Measurements from ENCODE around the gene CARHSP1.
"Not testable (repeated sequence)": the region's sequence is repeated elsewhere in the genome, so short reads cannot be mapped to it uniquely, and the experiment has no call there.

The CARHSP1 gene

GRCh38 chr16:8882725-8883377 is 14.0 kb upstream of the CARHSP1 start:
- CTCF ChIA-PET: interaction anchor here (3.0 to 14.8 kb wide), 5 partner anchors 8 to 313 kb away, joined by 15 to 165 read pairs (median 55); partner anchors contain the start of gene CARHSP1
- TF ChIP-seq CTCF (IDR thresholded peaks at IDR 0.05; ENCODE audit: control extremely low read depth, extremely low read depth, low read depth, missing control alignments): no peak
- DNase-seq (ENCODE audit: extremely low spot score): no peak
- POLR2A ChIA-PET: no interaction called here

- POLR2A ChIA-PET: no interaction called here
- no peak for TF ChIP-seq CTCF (IDR thresholded peaks at IDR 0.05; ENCODE audit: control extremely low read depth, extremely low read depth, low read depth, missing control alignments)
- CTCF ChIA-PET: interaction anchor here (0.9 to 14.8 kb wide), 6 partner anchors 8 to 312 kb away, joined by 3 to 165 read pairs (median 44); partner anchors contain the start of gene CARHSP1
- DNase-seq (ENCODE audit: extremely low spot score): no peak
Observed at GRCh38 chr16:8882041-8882617, 13.3 kb upstream of the CARHSP1 start, which contains the start of gene LITAFD. Gene LITAFD (plus strand): TSS chr16:8882351. CDS start chr16:8884356, 2,005 bp downstream.

- ChIA-PET CTCF (interaction anchor here (0.8 to 14.8 kb wide), 39 partner anchors 9 to 311 kb away, joined by 3 to 165 read pairs (median 5); partner anchors contain the start of genes ABAT, CARHSP1, PMM2 and TMEM186), POLR2A (no interaction called here)
- no peak for TF ChIP-seq CTCF (IDR thresholded peaks at IDR 0.05; ENCODE audit: control extremely low read depth, extremely low read depth, low read depth, missing control alignments)
- no peak for DNase-seq (ENCODE audit: extremely low spot score)
Observed at GRCh38 chr16:8880839-8881510, 12.2 kb upstream of the CARHSP1 start.

GRCh38 chr16:8878523-8878911 is 9.7 kb upstream of the CARHSP1 start:
- POLR2A ChIA-PET: no interaction called here
- CTCF ChIA-PET: interaction anchor here (0.9 to 14.8 kb wide), 8 partner anchors 7 to 309 kb away, joined by 3 to 165 read pairs (median 10); partner anchors contain the start of genes ABAT and CARHSP1
- TF ChIP-seq CTCF (IDR thresholded peaks at IDR 0.05; ENCODE audit: control extremely low read depth, extremely low read depth, low read depth, missing control alignments): no peak
- DNase-seq (ENCODE audit: extremely low spot score): no peak

- TF ChIP-seq CTCF (IDR thresholded peaks at IDR 0.05; ENCODE audit: control extremely low read depth, extremely low read depth, low read depth, missing control alignments): no peak
- CTCF ChIA-PET: interaction anchor here (0.9 to 14.8 kb wide), 6 partner anchors 6 to 308 kb away, joined by 3 to 165 read pairs (median 16); partner anchors contain the start of genes ABAT and CARHSP1
Observed at GRCh38 chr16:8877894-8878522, 9.2 kb upstream of the CARHSP1 start.

GRCh38 chr16:8875317-8875716 is 6.5 kb upstream of the CARHSP1 start:
- CTCF ChIA-PET: interaction anchor here (10.1 kb wide), 1 partner anchor 10 kb away, joined by 165 read pairs; the partner anchor contains the start of gene LITAFD
- POLR2A ChIA-PET; DNase-seq (ENCODE audit: extremely low spot score): not testable (repeated sequence)

More at GRCh38 chr16:8877894-8878522, 9.2 kb upstream of the CARHSP1 start:
- POLR2A ChIA-PET: no interaction called here
- DNase-seq (ENCODE audit: extremely low spot score): no peak

Data from GM10248 (cell line).